Mesenteric fat pad (tissue), 1 donor: ENCODE data around the gene RPS10. TPM values are rescaled to one million over a fixed set of nuclear protein-coding genes. Genes with fewer than 3 reads are reported as not detected.
A peak's percentile ranks its signal among the peaks of the same experiment; 100 is the strongest.

Experiments used
- DNase-seq: peaks from one replicate; pipeline ENCODE4 v3.0.0-alpha.2; 2020; ENCODE audit warnings: low spot score
- long read RNA-seq: library from polyadenylated mRNA; unstranded; transcript quantifications from one replicate; pipeline ENCODE4 v2.0.0, GENCODE V29; 2020
- total RNA-seq: library from RNA; stranded (reverse); fragmentation: NEBNext Ultra II Directional; extraction: Animal tissue kit (Norgen Biotek cat#: 25700); gene quantifications from one replicate; pipeline ENCODE4 v1.2.1, GENCODE V29; 2021
- donor health status: DM: yes; HTN: yes; CAD: no.

The RPS10 gene
- total RNA-seq, result 875 TPM
- long read RNA-seq, transcript RPS10-206 (6 exons, 781 nt), result minor isoform, 8 of 95 reads
- long read RNA-seq, transcript RPS10-209 (6 exons, 588 nt), result major isoform, 80 of 95 reads
- long read RNA-seq, partial matches to known transcripts, result 5 of 95 reads
- long read RNA-seq, other reads (novel, unspliced or antisense), result 0 of 95 reads

DNA sequence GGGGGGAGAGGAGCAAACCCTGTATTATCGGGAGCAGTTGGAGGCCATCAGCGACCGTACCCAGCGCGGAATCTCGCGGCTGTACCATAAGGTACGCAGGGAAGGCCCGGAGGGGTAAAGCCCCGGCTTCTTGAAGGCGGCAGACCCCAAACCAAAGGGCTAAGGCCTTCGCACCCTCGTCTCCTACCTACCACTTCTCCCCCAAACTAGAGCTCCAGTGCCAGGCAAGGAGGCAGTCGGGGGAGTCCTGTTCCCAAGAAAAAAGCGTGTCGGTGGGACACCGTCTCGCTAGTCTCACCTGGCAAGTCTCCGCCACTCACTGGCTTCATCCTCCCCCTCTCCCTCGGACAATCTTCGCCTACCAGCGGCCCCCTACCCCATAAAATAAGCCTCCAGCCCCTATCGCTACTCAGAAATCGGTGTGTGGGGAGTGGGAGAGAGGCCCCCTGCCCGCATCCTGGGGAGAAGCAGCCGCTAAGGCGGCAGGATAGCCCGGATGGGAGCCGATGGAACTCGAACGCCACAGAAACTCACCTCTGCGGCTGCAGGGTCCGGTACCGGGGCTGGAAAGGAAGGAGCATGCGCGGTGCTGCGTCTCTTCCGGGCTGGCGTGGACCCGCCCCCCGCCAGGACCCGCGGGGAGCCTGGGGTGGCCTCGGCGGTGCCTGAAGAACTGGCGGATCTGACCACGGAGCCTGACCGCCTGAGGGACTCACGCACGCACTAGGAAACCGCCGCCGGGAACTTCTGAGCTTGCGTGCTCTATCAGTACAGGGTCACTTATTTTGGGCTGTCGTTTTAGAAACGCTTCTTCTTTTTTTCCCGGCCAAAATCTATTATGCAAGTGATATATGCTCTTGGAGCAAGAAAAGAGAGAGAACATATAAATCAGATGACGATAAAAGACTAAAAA is at the start of gene RPS10:
RPS10 (minus strand) TSS at position 572 of the 913 bp plus-strand sequence. CDS start 848 bp downstream, outside the sequence.
- peak; percentile 97 for DNase-seq

DNA sequence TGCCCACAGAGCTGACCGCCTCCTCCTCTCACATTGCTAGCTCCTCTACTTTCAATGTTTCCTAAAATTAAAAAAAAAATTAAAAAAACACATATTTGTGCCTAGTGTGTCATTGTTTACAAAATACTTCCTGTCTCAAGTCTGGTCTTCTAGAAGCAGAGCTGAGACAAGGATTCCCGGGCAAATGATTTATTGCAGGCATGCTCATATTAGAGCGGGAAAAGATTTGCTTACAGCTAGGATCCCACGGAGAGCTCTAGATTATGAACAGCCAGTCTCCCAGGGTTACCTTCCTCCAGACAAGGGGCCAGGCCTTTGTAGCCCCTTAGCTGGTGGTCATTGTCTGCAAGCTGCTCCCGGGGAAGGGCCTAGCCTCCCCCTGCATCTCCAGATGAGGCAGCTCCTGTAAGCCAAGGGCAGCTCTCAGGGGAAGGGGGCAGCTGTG is 49.4 kb upstream of the RPS10 start:
- no peak for DNase-seq

DNA sequence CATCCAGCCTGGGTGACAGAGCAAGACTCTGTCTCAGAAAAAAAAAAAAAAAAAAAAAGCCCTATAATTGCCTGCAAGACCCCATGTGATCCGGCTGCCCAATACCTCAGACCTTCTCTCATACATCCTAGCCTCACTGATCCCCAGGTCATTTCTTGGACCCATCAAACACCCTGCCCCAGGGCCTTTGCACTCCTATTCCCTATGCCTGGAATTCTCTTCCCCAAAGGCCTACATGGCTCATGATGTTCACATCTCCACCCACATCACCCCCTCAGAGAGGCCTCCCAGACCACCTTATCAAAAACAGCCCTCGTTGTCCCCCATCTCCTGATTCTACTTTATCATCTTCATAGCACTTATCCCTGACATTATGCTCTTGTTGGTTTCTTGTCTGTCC is 48.9 kb upstream of the RPS10 start:
- DNase-seq, result no peak

DNA sequence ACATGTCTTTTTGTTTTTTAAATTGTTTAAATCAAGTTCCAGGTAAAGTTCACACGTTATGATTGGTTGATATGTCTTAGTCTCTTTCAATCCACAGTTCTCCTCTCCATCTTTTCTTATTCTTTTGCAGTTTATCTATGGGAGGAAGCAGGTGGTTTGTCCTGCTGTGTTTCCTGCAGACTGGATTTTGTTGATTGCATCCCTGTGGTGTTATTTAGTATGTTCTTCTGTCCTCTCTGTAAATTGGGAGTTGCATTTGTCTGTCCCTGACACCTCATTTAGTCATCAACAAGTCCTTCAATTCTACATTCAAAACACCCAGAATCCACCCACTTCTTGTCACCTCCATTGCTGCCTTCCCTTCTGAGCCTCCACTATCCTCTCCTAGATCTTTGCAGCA is 48.1 kb upstream of the RPS10 start:
- DNase-seq, result no peak

DNA sequence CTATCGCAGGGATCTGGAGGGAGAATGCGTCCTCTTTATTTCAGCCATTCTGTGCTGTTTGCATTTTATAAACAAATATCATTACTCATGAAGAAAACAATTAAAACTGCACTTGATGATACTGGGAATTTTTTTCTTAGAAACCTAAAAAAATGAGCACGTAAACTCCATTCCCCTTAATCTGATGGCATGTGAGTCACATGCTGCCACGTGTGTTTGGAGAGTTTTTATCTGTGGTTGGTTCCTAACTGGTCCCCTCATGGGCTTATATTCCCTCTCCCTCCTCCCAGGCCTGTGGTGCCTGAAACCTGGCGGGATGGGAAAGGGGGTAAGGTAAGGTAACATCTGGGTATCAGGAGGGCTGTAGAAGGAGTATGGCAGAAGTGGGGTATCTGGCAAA is 46.6 kb upstream of the RPS10 start:
- DNase-seq, result no peak

DNA sequence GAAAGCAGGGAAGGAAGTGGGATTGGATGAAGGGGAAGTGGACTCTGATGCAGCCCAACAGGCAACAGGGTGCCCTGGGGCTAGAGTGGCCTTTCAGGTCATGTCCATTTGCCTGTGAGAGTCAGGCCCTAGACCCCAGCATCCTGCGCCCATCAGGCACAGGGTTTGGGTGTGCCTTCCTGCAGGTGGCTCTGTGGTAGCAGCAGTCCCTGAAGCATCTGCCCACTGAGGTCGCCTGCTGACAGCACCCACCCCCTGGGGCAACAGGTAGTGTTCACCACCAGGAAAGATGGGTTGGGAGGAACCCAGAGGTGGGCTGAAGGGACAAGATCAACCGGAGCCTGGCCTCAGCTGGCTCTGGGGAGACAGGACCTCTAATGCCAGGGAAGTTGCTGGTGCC is 43.6 kb upstream of the RPS10 start:
- no peak for DNase-seq

DNA sequence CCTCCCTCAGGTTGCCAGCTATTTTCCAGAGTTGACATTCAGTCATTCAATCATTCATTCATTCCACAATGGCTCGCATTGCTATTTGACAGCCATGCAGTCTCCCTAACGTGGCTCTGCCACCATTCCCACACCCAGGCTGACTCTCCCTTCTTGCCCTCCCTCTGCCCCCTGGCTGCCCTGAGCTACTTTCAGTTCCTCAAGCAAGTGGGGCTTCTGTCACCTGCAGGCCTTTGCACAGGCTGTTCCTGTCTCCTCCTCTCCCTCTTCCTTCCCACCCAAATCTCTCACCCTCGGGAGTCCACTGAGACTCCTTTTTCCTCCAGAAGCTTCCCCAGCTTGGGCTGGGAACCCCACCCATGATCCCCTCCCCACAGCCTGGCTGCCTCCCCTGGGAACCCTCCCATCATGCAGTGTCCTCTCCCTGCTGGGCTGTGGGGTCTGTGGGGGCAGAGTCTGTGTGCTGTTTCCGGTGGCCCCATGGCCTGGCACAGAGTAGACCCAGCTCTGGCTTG is 42.6 kb upstream of the RPS10 start:
- no peak for DNase-seq

DNA sequence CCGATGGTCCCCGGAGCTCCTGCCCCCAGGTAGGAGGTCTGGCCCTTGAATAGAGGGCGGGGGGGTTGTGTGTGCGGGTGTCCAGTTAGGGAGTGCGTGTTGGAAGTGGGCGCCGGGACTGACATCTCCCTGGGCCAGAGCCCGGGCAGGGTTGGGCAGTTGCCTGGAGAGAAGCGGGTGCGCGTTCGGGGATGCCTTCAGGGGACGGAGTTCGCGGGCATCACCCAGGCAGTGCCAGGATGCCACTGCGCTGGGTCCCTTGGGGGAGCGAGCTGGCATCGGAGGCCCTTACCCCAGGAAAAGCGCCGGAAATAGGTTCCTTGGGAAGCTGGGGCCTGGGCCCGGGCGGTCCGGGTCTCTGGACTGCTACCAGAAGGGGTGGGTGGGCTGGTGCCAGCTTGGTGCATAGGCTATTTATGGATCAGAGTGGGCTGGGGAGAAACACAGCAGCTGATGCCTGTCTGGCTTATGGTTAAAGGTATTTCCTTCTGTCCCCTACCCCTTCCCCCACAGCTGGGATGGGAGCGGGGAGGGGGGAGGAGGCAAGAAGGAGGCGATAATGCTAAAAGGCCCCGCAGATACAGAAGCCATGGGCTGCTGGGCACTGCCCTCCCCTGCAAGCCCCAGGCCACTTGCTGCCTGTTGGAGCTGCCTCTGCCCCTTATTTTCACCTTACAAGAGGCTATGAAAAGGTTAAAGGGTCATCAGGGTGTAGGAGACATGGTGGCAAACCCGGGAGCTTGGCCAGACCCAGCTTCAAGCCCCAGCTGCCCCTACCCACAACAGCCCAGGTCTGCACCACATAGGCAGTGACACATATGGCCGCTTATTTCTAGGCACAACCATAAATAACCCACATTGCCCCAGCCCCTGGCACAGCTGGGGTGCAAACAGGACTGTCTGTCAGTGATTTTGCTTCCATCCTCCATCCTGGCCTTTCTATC is 40.6 kb upstream of the RPS10 start:
- no peak for DNase-seq

DNA sequence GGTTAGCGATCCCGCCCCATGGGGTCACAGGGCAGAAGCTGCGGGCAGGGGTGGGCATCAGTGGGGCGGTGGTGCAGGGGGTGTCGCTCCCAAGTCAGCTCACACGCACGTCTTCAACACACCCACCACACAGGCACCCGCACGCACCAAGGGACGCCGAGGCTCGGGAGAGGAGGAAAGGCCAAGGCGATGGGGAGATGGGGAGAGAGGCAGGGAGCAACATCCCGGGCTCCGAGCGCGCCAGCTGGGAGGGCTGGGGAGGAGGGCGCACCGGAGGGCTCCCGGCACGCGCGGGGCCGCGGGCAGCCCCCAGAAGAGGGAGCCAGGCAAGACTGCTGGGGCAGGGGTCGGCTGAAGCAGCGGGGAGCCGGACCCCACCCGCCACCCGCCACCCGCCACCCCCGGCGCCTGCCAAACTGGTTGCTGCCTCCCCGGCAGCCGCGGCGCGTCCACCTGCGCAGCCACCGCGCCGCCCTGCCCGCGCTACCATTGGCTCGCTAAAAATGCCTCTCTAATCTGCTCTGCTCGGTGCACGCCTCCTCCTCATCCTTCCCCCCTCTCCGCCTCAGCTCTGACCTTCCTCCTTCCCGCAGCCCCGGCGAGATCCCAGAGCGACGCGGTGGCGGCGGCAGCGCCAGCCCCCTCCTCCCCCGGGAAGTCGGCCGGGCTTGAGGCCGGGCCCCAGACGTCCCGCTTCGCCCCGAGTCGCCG is 39.8 kb upstream of the RPS10 start, which contains the start of gene PACSIN1:
PACSIN1 (plus strand) TSS at position 546 of the 711 bp plus-strand sequence. CDS start 60,230 bp downstream, outside the sequence.
- DNase-seq, result no peak

DNA sequence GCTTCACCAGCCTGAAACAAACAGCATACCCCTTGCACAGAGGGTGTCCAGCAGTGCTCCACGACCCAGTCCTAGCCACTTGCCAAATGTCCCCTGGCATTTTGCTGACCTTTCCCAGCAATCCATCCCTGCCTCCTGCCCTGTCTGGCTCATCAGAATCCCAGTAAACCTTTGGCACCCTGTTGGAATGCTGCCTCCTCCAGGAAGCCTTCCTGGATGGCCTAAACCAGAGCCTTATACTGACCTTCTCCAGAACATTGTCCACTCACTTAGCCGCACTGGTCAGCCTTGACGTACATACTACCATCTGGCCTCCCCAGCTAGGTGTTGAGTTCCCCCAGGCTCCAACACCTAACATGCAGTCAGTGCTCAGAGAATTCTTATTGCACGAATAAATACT is 38.0 kb upstream of the RPS10 start:
- DNase-seq, result no peak

DNA sequence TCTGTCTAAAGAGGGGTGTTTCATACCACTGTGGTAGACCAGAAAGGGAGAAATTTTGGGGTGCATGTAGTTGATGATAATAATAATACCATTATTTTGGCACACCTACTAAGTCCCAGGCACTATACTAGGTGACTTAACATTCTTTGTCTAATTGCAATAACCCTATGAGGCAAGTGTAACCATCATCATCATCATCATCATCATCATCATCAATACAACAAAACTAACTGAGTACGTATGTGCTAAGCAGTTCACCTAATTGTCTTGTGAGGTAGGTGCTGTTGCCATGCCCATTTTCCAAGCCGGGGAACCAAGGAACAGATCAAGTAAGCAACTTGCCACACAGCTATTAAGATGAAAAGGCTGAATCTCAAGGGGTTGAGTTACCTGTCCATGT is 37.4 kb upstream of the RPS10 start:
- no peak for DNase-seq

DNA sequence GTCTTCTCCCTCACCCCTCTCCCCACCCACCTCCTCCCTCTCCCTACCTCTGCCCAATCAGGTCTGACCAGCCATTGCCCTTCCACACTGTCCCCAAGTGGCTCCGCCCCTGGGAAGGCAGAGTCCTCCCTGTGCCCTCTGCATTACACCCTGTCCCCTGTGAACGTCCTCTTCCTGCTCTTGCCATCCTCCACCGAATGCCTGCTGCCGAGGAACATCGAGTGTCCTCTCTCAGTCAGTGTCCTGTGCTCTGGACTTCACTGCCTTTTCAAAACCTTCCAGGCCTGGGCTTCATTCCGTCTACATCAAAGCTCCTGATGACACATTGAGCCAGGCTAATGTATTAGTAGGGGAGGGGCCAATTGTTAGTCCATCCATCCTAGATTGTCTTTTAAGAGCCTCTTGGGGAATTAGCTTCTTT is 36.7 kb upstream of the RPS10 start:
- no peak for DNase-seq

DNA sequence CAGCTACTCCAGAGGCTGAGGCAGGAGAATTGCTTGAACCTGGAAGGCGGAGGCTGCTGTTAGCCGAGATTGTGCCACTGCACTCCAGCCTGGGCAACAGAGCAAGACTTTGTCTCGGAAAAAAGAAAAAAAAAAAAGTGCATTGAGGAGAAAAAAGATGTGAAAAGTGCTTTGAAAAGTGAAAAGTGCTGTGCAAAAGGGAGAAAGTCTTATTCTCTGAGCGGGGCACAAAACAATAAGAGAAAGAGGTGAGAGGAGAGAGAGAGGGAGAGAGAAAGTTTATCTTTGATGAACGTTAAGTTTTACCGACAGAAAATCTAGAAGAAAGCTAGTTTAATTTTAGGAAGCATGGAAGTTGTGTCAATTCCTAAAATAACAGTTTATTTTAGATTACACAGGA is 36.1 kb upstream of the RPS10 start:
- no peak for DNase-seq

DNA sequence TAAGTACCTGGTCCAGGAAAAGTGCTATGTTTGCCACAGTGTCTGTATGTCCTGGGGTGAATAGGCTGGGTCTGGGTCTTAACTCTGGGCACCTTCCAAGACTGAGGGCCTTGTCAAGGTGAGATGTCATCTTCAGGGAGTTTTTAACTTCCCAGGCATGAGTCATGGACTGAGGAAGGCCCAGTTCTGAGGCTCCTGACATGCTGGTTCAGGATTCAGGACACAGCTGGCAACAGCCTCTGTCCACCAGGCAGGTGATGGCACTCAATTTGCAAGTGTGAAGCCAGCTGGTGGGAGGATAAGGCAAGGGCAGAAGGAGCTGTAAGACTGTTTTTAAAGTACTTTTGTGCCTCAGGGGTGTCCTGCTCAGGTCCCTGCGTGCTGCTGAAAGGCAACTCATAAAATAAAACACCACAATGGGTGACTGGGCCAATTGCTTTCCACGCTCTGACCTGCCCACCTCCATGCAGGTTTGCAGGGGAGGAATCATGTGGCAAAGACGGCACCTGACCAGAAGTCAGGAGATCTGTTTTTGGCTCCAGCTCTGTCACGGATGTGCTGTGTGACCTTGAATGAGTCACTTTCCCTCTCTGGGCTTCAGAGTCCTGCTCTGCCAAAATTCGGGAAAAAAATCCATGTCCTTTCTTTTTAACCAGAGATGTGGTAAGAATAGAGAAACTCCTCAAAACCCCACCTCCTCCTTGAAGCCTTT is 35.1 kb upstream of the RPS10 start:
- no peak for DNase-seq

DNA sequence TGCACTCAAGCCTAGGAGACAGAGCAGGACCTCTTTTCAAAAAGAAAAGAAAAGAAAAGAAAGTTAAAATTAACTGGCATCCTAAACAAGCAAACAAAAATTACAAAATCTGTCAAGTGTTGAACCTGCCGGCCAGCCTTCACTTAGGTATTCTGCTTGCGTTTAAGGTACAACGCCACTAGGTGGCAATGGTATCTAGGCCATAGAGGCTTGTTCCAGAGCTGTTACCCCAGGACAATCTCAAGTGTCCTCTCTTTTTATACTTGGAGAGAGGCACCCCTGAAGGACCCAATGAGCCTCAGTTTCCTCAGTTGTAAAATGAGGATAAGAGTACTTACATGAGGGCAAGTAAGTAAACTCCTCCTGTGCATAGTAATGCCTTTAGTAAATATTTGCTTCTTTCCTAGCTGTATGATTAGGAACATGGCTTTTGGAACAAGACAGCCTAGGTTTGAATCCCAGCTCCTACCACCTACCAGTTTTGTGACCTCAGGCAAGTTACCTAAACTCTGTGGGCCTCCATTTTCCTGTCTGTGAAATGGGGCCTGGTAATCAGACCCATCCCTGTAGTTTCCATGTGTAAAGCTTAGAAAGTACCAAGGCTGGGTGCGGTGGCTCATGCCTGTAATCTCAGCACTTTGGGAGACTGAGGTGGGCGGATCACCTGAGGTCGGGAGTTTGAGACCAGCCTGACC is 34.2 kb upstream of the RPS10 start:
- DNase-seq, result no peak

DNA sequence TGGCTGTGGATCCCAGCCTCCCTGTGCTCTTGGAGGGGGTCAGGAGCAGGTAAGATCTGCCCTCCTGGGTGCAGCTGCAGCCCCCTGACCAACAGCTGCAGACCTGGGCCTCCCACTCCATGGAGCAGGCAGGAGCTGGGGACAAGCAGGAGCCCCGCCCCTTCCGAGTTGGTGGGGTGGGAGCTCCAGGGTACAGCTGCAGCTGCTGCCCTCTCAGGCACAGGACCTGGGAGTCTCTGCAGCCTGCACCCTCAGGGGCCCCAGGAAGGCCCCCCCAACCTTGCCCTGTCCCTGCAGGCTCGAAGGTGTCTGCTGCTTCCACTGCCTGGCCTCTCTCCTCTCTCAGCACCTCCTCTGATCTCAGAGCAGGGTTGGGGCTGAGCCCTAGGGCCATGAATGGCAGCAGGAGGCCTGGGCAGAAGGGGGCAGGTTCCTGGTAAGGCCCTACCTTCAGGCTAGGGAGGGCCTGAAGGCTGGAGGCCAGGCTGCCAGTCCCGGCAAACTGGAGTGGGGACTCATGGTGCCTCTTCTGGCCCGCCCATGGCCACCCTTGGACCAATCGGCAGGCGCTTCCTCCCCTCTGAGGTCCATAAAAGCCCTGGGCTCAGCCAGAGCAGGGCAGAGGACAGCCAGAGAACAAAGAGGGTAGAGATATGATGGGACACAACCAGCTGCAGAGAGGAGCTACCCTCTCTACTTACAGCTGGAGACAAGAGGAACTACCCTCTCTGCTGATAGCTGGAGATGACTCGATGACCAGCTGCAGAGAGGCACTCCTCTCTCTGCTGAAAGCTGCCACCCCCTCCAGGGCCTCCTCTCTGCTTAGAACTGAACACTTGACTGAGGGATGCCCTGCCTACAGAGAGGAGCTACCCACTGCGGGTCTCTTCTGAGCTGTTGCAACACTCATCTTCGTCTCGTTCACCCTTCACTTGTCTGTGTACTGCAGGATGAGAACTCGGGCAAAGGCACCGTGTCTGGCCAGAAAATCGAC is 32.2 kb upstream of the RPS10 start:
- no peak for DNase-seq

DNA sequence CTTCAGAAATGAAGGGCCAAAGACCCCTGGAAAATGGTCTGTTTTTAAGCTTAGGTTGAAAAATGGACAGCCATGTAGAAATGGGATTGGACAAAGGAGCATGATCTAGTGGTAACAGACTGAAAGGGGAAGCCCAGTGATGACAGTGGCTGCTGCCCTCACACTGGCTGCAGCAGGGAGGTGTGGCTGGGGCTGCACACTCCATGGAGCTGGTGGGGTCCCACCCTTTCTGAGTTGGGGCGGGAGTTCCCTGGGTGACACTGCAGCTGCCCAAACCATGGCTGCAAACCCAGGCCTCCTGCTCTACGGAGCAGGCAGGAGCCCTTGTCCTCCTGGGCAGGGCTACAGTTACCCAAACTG is 31.5 kb upstream of the RPS10 start:
- no peak for DNase-seq

DNA sequence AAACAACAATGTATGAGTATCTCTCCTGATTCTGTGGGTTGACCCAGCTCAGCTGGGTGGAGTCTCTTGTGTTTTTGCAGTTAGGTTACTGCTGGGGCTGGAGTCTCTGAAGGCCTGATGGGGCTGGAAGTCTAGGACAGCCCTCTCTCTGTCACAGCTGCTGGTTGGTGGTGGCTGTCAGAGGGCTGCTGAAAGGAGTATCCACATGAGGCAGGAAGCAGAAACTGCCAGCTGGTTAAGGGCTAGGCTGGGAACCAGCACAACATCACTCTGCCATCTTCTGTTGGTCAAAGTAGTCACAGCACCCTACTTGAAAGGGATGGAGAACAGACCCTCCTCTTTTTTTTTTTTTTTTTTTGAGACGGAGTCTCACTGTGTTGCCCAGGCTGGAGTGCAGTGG is 30.0 kb upstream of the RPS10 start:
- DNase-seq, result no peak
